Raji (cell line): Measurements from ENCODE around the gene EVI2B.

ENCODE experiments used
- POLR2A ChIP-seq: IDR thresholded peaks from 2 replicates; pipeline ENCODE4 v1.6.1; 2011; ENCODE audit warnings: low read depth, low read length, control low read depth; ENCODE audit not compliant: insufficient read depth

Gene EVI2B

GRCh38 chr17:31313982-31314781 is at the start of gene EVI2B:
Gene EVI2B, minus strand, starts transcription at chr17:31314054. Its CDS starts 8,445 bp downstream, at chr17:31305609.
- peak; percentile 33; the same call in 1 of the 2 replicates for TF ChIP-seq POLR2A

GRCh38 chr17:31357839-31358394 is 44.1 kb upstream of the EVI2B start:
- TF ChIP-seq POLR2A = no peak

- no peak for TF ChIP-seq POLR2A
These were observed 43.2 kb upstream of the EVI2B start for GRCh38 chr17:31357091-31357490.

GRCh38 chr17:31355935-31356334 is 42.1 kb upstream of the EVI2B start:
- TF ChIP-seq POLR2A = no peak

- no peak for TF ChIP-seq POLR2A
These were observed 35.6 kb upstream of the EVI2B start for GRCh38 chr17:31349454-31349853.

- no peak for TF ChIP-seq POLR2A
These were observed 26.2 kb upstream of the EVI2B start for GRCh38 chr17:31339906-31340661.

- no peak for TF ChIP-seq POLR2A
These were observed 15.4 kb upstream of the EVI2B start for GRCh38 chr17:31329221-31329620.

- no peak for TF ChIP-seq POLR2A
These were observed 14.3 kb upstream of the EVI2B start for GRCh38 chr17:31328160-31328535.

- no peak for TF ChIP-seq POLR2A
These were observed 13.8 kb upstream of the EVI2B start for GRCh38 chr17:31327534-31328159.

GRCh38 chr17:31323551-31323950 is 9.7 kb upstream of the EVI2B start:
- TF ChIP-seq POLR2A = no peak

GRCh38 chr17:31321966-31322365 is 8.1 kb upstream of the EVI2B start:
- no peak for TF ChIP-seq POLR2A

GRCh38 chr17:31321481-31321880 is 7.6 kb upstream of the EVI2B start, which contains the start of gene EVI2A:
Gene EVI2A, minus strand, starts transcription at chr17:31321622. Its CDS starts 2,609 bp downstream, at chr17:31319013.
- TF ChIP-seq POLR2A = peak; percentile 39

- TF ChIP-seq POLR2A = no peak
These were observed 6.9 kb upstream of the EVI2B start for GRCh38 chr17:31320791-31321190.

GRCh38 chr17:31320241-31320640 is 6.4 kb upstream of the EVI2B start:
- TF ChIP-seq POLR2A = no peak
